Superior temporal gyrus (tissue), 1 donor: ENCODE data around the gene MPPED1.

Source experiments
- DNase-seq: peaks from one replicate; pipeline ENCODE4 v3.0.0-alpha.2; 2016; ENCODE audit errors: extremely low spot score

Gene MPPED1

DNA sequence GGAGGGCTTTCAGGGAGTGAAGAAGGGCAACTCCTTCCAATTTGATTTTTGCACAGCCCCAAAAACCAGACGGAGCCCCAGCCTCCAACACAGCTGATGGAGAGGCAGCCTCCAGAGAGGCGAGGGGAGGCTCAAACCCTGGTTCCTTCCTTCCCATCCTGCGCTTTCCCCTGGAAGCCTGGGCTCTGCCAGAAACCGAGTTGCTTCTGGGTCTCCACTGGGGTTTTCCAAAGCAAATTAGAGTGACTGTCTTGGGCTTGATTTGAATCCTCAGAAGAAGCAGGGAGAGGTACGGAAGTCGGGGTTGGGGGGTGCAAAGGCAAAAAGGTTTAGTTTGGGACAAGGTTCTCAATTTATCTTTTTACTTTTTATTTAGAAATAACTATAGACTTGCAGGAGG, 129.2 kb downstream of the MPPED1 start:
- DNase-seq: no peak

GRCh38 chr22:43541462-43542407, 129.9 kb downstream of the MPPED1 start:
- DNase-seq: no peak

DNA sequence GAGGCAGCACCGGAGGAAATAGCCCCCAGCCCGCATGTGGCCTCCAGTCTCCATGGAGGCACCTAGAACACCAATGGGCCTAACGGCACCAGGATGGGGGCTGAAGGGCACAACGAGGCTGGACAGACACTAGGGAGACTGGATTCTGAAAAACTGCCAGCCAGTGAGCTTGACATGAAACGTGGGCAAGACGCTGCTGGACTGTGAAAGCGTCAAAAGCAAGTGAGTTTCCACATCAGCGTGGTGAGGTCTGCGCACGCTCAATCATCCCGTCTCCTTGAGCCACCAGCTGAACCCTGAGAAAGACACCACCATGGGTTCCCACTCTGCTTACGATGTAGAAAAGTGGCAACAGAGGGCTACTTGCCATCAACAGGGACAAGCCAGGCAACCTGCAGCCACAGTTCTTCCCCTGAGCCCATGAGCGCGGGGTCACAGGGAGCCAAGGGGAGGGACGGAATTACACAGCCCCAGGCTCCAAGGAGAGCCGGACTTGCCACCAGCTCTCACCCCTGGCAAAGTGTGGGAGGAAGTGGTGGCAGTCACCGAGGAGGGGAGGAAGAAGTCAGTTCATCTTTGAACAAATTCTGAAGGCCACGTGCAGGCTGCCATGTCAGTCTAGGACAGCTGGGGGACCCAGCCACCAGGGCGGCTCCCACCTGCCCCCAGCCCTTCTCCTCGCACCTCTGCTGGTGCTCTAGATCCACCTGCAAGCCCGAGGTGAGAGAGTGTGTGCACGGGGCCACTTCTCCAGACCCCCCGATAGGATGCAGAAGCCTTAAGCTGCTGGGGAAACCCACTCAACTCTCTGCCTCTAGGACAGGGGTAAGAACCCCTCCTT, 131.1 kb downstream of the MPPED1 start:
- DNase-seq: no peak

GRCh38 chr22:43543522-43544288, 131.9 kb downstream of the MPPED1 start:
- no peak for DNase-seq

DNA sequence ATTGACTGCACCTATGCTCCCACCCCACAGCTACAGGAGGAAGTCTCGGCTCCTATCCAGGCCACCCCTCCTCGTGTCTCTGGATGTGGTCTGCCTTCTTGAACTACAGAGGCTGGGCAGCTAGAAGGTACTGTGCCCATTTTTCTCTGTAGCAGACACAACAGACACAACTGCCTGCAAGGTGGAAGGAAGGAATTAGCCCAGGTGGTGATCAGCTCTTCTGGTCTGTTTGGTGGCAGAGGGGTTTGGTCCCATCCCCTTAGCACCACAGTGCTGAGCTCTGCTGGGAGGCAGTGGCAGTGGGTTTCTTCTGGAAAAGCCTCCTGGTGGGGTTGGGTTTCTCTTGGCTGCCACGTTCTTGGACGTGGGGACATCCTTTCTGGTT, 132.5 kb downstream of the MPPED1 start:
- DNase-seq: no peak

DNA sequence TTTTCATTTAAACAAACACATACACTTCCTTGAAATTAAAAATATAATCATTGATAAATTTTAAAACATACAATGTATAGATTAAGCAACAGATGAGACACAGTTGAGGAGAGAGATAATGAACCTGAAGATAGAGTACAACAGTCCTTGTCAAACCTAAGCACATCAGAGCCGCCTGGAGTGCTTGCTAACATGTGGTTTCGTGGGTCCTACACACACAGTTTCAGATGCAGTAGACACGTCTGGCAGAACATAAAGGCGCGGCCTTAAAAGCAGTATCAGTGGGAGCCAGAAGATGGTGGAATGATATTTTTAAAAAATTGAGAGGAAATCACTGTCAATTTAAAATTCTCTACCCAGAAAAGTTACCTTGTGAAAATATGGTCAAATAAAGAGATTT, 134.4 kb downstream of the MPPED1 start:
- no peak for DNase-seq

DNA sequence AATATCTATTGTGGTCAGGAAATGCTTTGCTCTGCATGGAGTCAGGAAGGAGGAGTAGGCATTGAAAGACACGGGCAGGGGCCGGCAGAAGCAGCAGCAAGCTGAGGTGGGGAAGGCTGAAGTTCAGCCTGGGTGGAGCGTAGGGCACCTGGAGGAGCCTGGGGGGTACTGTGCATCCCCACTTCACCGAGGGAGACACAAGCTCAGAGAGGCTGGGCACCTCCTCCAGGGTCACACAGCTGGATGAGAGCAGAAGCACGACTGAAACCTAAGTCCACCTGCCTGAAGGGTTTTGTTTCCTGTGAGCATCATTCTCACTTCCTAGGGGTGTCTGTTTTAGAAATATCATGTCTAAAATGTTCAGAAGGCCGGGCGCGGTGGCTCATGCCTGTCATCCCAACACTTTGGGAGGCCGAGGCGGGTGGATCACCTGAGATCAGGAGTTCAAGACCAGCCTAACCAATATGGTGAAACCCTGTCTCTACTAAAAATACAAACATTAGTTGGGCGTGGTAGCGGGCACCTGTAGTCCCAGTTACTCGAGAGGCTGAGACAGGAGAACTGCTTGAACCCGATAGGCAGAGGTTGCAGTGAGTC, 138.3 kb downstream of the MPPED1 start:
- no peak for DNase-seq

DNA sequence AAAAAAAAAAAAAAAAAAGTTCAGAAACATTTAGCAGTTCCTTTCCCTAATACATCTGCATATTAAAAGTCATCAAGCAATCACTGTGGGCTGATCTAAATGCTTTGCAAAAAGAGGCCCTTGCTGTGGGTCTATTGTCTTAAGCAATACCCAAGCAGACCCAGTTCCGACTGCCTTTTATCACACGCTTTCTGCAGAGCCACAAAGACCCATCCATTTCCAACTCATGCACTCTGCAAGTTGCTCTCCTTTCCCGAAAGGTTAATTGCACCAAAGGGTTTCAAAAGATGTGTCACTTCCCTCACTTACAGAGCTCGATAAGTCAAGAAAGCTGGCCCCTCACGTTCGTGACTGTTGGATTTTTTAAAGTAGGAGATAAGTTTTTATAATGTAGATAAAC, 138.9 kb downstream of the MPPED1 start:
- DNase-seq: no peak

GRCh38 chr22:43553451-43554258, 141.8 kb downstream of the MPPED1 start:
- no peak for DNase-seq

DNA sequence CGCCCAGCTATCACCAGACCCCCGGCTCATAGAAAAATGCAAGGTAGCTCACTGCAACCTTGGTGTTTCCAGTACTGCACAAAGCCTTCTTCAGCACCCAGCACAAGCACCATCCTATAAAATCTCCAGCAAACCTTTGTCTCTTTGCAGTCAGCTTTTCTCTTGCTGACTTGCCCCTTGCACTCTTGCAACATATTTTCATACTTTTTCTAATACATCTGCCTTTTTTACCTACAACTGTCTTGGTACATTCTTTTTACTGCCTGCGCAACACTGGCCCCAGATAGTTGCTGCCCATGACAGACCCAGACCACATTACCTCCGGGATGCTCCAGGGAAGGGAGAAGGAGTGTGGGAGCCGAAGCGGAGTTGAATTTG, 142.4 kb downstream of the MPPED1 start:
- DNase-seq: no peak

- DNase-seq: no peak
Observed at GRCh38 chr22:43554694-43555365, 143.0 kb downstream of the MPPED1 start.

- no peak for DNase-seq
Observed at GRCh38 chr22:43555561-43556515, 144.0 kb downstream of the MPPED1 start.
